Ascending aorta (tissue), 2 donors: ENCODE results near the gene DNAJB9. TPM values are rescaled to one million over a fixed set of nuclear protein-coding genes. Genes with fewer than 3 reads are reported as not detected.

ENCODE experiments used
- DNase-seq, 2 donors: peaks; one replicate each; pipeline ENCODE4 v3.0.0-alpha.2; 2019; ENCODE audit warnings: low spot score in 2 of 2
- H3K27ac ChIP-seq, 2 donors: fragments of 200-600 bp; sonication (generic); one replicate each; pipeline ENCODE4 v1.5.1; 2016 to 2017; ENCODE audit warnings: mild to moderate bottlenecking in 1 of 2
- H3K27me3 ChIP-seq: fragments of 200-600 bp; sonication (generic); one replicate; pipeline ENCODE4 v1.5.1; 2017
- H3K36me3 ChIP-seq, 2 donors: fragments of 200-600 bp; sonication (generic); one replicate each; pipeline ENCODE4 v1.5.1; 2016
- H3K4me1 ChIP-seq, 2 donors: fragments of 200-600 bp; sonication (generic); one replicate each; pipeline ENCODE4 v1.5.1; 2016 to 2017; ENCODE audit warnings: mild to moderate bottlenecking in 1 of 2
- H3K4me3 ChIP-seq, 2 donors: fragments of 200-600 bp; sonication (generic); one replicate each; pipeline ENCODE4 v1.5.1; 2016 to 2017; ENCODE audit warnings: mild to moderate bottlenecking in 1 of 2
- H3K9me3 ChIP-seq, 2 donors: fragments of 200-600 bp; sonication (generic); one replicate each; pipeline ENCODE4 v1.5.1; 2016
- intact Hi-C: fragments of 100-400 bp; cut with DNase I; formaldehyde crosslinking; loops from one replicate; pipeline ENCODE4 v1.15.1; 2023
- total RNA-seq: library from RNA; depleted of rRNA; stranded (reverse); fragments of >200 nt; gene quantifications from one replicate; pipeline ENCODE4 v1.1.0, GENCODE V29; 2016
- TF ChIP-seq, protein P1 (sequence below), 3 experiments: fragments of 200-600 bp in 2 of 3; fragments of 450-650 bp in 1 of 3; sonication (generic) in 2 of 3; IDR thresholded peaks; one replicate each; pipeline ENCODE4 v1.5.1; 2016 to 2019; ENCODE audit warnings: antibody characterized with exemption in 3 of 3, mild to moderate bottlenecking in 1 of 3, moderate library complexity in 1 of 3

DNAJB9 gene
- total RNA-seq, 1 donor from 2014 or later = 7.5 TPM

DNA sequence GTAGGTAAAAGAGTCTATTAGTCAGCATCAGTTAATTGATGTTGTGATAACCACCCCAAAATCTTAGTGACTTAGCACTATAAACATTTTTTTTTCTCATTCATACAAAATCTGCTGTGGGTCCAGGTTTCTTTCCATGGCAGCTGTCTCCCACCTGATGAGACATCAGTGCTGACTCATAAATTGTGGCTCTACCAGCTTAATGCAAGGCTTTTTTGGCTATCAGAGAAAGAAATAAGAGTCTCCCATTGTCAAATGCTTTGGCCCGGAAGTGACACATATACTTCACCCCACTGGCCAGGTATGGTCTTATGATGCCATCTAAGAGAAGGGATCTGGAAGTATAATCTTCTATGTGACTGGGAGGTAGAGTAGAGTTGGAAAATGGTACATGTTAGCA, 14.5 kb downstream of the DNAJB9 start:
- TF ChIP-seq, protein P1, sequence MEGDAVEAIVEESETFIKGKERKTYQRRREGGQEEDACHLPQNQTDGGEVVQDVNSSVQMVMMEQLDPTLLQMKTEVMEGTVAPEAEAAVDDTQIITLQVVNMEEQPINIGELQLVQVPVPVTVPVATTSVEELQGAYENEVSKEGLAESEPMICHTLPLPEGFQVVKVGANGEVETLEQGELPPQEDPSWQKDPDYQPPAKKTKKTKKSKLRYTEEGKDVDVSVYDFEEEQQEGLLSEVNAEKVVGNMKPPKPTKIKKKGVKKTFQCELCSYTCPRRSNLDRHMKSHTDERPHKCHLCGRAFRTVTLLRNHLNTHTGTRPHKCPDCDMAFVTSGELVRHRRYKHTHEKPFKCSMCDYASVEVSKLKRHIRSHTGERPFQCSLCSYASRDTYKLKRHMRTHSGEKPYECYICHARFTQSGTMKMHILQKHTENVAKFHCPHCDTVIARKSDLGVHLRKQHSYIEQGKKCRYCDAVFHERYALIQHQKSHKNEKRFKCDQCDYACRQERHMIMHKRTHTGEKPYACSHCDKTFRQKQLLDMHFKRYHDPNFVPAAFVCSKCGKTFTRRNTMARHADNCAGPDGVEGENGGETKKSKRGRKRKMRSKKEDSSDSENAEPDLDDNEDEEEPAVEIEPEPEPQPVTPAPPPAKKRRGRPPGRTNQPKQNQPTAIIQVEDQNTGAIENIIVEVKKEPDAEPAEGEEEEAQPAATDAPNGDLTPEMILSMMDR (IDR thresholded peaks at IDR 0.05) = no peak
- H3K27ac ChIP-seq = no peak overlapping the region

DNA sequence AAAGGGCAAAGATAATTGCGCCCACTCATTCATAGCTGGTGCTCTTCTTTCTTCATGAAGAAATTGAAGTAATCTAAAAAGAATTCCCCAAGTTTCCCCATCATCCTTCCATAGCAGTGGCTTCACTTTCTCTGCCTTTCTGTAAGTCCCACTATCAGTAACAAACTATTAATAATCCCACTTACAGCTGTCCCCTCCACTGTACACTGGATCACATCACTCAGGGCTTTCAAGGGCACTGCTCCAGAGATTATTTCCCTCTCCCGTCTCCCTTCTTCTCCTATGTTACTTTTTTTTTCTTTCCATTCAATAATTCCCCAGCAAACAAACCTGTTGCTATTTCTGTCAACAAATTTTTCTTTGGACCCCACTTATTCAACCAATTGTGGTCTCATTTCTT, 16.2 kb downstream of the DNAJB9 start:
- H3K9me3 ChIP-seq = no peaks in the 10 kb centered on the region
- intact Hi-C loops = no loop called here
- H3K4me3 ChIP-seq = no peak overlapping the region
- TF ChIP-seq, protein P1 (IDR thresholded peaks at IDR 0.05) = no peak
- H3K27me3 ChIP-seq = no peaks in the 10 kb centered on the region
- no peak overlapping the region for H3K27ac ChIP-seq
- no peaks in the 10 kb centered on the region for H3K4me1 ChIP-seq
- no peak for DNase-seq
- H3K36me3 ChIP-seq = no peaks in the 10 kb centered on the region

More for the DNA sequence above, 14.5 kb downstream of the DNAJB9 start:
- no peaks in the 10 kb centered on the region for H3K9me3 ChIP-seq
- DNase-seq = no peak
- H3K27me3 ChIP-seq = no peaks in the 10 kb centered on the region
- H3K4me3 ChIP-seq = no peak overlapping the region
- no peaks in the 10 kb centered on the region for H3K4me1 ChIP-seq
- peaks cover 6 to 11% of the 10 kb centered on the region in 2 donors for H3K36me3 ChIP-seq
- intact Hi-C loops = no loop called here

DNA sequence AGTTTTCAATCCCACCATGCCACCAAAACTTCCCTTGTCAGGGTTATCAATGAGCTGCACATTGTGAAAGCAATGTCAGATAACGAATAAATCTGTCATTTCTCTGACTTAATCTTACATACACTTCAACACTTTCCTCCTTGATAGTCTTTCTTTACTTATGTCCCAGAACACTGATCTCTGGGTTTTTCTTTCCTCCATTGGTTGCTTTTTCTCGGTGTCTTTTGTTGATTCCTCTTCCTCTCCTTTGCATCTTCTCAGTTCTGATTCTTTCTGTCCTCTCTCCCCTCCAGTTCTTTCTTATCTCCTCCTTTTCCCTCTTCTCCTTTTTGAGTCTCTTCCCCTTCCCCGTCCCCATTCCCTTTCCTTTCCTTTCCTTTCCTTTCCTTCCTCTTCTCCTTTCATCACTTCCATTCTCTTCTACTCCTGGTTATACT, 16.6 kb downstream of the DNAJB9 start:
- Histone ChIP-seq H3K4me1 (no peaks in the 10 kb centered on the region), H3K27me3 (no peaks in the 10 kb centered on the region), H3K36me3 (no peaks in the 10 kb centered on the region), H3K9me3 (no peaks in the 10 kb centered on the region), H3K4me3 (no peak overlapping the region), H3K27ac (no peak overlapping the region)
- TF ChIP-seq, protein P1 (IDR thresholded peaks at IDR 0.05) = no peak
- intact Hi-C loops = no loop called here
- no peak for DNase-seq

DNA sequence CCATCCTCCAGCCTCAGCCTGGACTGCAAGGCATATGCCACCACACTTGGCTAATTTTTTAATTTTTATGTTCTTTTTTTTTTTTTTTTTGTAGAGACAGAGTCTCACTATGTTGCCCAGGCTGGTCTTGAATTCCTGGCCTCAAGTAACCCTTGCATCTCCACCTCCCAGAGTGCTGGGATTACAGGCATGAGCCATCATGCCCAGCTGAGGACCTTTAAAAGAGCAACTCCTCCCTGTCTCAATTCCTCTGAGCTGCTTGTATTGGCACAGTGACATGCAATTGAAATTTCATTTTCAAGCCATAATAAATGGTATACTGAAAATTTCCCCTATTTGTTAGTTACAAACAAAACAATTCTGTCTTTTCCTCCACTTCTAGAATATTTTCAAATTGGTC, 19.5 kb downstream of the DNAJB9 start:
- intact Hi-C loops = no loop called here
- H3K4me3 ChIP-seq = no peak overlapping the region
- no peak overlapping the region for H3K27ac ChIP-seq
- no peaks in the 10 kb centered on the region for H3K36me3 ChIP-seq
- no peak for DNase-seq
- no peaks in the 10 kb centered on the region for H3K9me3 ChIP-seq
- TF ChIP-seq, protein P1 (IDR thresholded peaks at IDR 0.05) = no peak
- no peaks in the 10 kb centered on the region for H3K27me3 ChIP-seq
- H3K4me1 ChIP-seq = no peaks in the 10 kb centered on the region

DNA sequence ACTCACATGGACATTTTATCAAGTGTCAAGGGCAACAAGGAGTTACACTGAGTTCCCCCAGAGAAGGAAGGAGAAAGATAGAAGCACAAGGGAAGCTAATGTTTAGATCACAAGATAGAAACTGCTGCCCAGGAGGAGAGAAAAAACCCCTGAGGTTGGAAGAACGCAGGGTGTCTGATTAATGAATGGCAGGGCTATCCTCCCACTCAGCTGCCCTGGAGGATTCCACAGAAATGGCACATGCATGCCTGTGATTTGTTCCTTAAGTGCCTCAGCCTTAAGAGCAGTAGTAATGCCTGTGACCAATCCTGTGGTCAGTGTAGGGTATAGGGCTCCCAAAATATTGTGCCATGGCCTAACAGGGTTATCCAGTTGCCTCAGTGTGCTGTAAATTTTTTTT, 20.2 kb downstream of the DNAJB9 start:
- TF ChIP-seq, protein P1 (IDR thresholded peaks at IDR 0.05) = no peak
- Histone ChIP-seq H3K27me3 (no peaks in the 10 kb centered on the region), H3K36me3 (no peaks in the 10 kb centered on the region), H3K9me3 (no peaks in the 10 kb centered on the region), H3K4me3 (no peak overlapping the region), H3K27ac (no peak overlapping the region), H3K4me1 (no peaks in the 10 kb centered on the region)
- no peak for DNase-seq
- intact Hi-C loops = no loop called here

DNA sequence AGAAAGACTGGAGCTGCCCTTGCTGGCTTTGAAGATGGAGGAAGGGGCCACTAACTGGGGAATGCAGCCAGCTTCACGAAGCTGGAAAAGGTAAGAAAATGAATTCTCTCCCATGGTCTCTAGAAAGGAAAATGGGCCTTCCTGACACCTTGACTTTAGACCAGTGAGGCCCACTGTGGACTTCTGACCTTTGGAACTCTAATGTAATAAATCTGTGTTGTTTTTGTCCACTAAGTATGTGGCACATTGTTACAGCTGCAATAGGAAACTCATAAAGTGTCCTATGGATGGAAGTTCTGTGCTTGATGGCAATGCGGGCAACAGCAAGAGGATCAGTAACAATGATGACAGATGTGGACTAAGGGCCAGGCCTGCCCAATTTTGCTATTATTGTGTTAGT, 20.9 kb downstream of the DNAJB9 start:
- Histone ChIP-seq H3K27ac (no peak overlapping the region), H3K4me1 (no peaks in the 10 kb centered on the region), H3K4me3 (no peak overlapping the region), H3K27me3 (no peaks in the 10 kb centered on the region), H3K36me3 (no peaks in the 10 kb centered on the region), H3K9me3 (no peaks in the 10 kb centered on the region)
- DNase-seq = no peak
- TF ChIP-seq, protein P1 (IDR thresholded peaks at IDR 0.05) = no peak
- intact Hi-C loops = no loop called here
